CD14-positive monocyte (primary cell): ENCODE results near the gene CYP26C1. TPM values are rescaled to one million over a fixed set of nuclear protein-coding genes. Genes with fewer than 3 reads are reported as not detected.
A peak's percentile ranks its signal among the peaks of the same experiment; 100 is the strongest.

Source experiments
- DNase-seq, 3 donors: peaks; one replicate each; pipeline ENCODE4 v3.0.0-alpha.2; 2011 to 2022
- H2AFZ ChIP-seq: 2 replicates; pipeline ENCODE4 v1.6.0; 2012; ENCODE audit warnings: mild to moderate bottlenecking, low read depth, low read length, inconsistent platforms; ENCODE audit not compliant: insufficient read depth, poor library complexity, severe bottlenecking
- H3K27ac ChIP-seq, 2 donors: 1 replicate in 1 of 2; 2 replicates in 1 of 2; pipeline ENCODE4 v1.5.1; 2012 to 2013; ENCODE audit warnings: low read length in 2 of 2, control low read depth in 1 of 2, inconsistent platforms in 1 of 2, low read depth in 1 of 2, mild to moderate bottlenecking in 1 of 2
- H3K27me3 ChIP-seq, 2 donors: one replicate each; pipeline versions ENCODE4 v1.6.0 to v1.6.1; 2011 to 2013; ENCODE audit warnings: low read length in 2 of 2; ENCODE audit not compliant: control insufficient read depth in 2 of 2, insufficient read depth in 2 of 2
- H3K36me3 ChIP-seq, 2 donors: replicated peaks in 1 of 2; 1 replicate in 1 of 2; 2 replicates in 1 of 2; pipeline versions ENCODE4 v1.5.1 to v1.6.1; 2012 to 2013; ENCODE audit warnings: low read length in 2 of 2, control low read depth in 1 of 2, inconsistent platforms in 1 of 2, mild to moderate bottlenecking in 1 of 2; ENCODE audit not compliant: insufficient read depth in 2 of 2, control insufficient read depth in 1 of 2
- H3K4me1 ChIP-seq, 2 donors: 1 replicate in 1 of 2; 2 replicates in 1 of 2; pipeline versions ENCODE4 v1.5.1 to v1.6.1; 2012 to 2013; ENCODE audit warnings: low read length in 2 of 2, control low read depth in 1 of 2, inconsistent platforms in 1 of 2, mild to moderate bottlenecking in 1 of 2, moderate library complexity in 1 of 2; ENCODE audit not compliant: insufficient read depth in 2 of 2, control insufficient read depth in 1 of 2
- H3K4me2 ChIP-seq: replicated peaks from 2 replicates; pipeline ENCODE3; 2012; ENCODE audit warnings: low read length, moderate library complexity, mild to moderate bottlenecking; ENCODE audit not compliant: poor library complexity, severe bottlenecking; ENCODE audit errors: extremely low read depth
- H3K4me3 ChIP-seq, 3 experiments: fragments of 200-600 bp in 1 of 3; sonication (generic) in 1 of 3; replicated peaks in 1 of 3; 1 replicate in 2 of 3; 2 replicates in 1 of 3; pipeline ENCODE4 v1.5.1; 2011 to 2013; ENCODE audit warnings: low read length in 3 of 3, mild to moderate bottlenecking in 3 of 3, control low read depth in 2 of 3, low read depth in 2 of 3, inconsistent platforms in 1 of 3, moderate library complexity in 1 of 3
- H3K79me2 ChIP-seq: 2 replicates; pipeline ENCODE4 v1.6.0; 2012; ENCODE audit warnings: mild to moderate bottlenecking, control low read depth, inconsistent platforms, low read length, moderate library complexity; ENCODE audit not compliant: insufficient read depth
- H3K9ac ChIP-seq: 2 replicates; pipeline ENCODE4 v1.6.0; 2017; ENCODE audit warnings: low read length, mild to moderate bottlenecking; ENCODE audit not compliant: insufficient read depth, poor library complexity, severe bottlenecking
- H3K9me3 ChIP-seq, 2 donors: replicated peaks in 1 of 2; 1 replicate in 1 of 2; 2 replicates in 1 of 2; pipeline versions ENCODE4 v1.5.1 to v1.6.1; 2012 to 2013; ENCODE audit warnings: low read length in 2 of 2, control low read depth in 1 of 2; ENCODE audit not compliant: control insufficient read depth in 1 of 2, insufficient read depth in 1 of 2
- H4K20me1 ChIP-seq: 2 replicates; pipeline ENCODE4 v1.6.0; 2012; ENCODE audit warnings: mild to moderate bottlenecking, low read length, control low read depth, moderate library complexity; ENCODE audit not compliant: insufficient read depth
- H3K27ac Mint-ChIP-seq, 7 donors: one replicate each; pipeline ENCODE4 v1.8.0; 2020; ENCODE audit warnings: mild to moderate bottlenecking in 7 of 7, mixed read lengths in 7 of 7, moderate library complexity in 6 of 7, inconsistent platforms in 2 of 7
- H3K27me3 Mint-ChIP-seq, 3 donors: one replicate each; pipeline ENCODE4 v1.8.0; 2021 to 2022; ENCODE audit warnings: low read depth in 3 of 3, mild to moderate bottlenecking in 3 of 3, mixed read lengths in 3 of 3, moderate library complexity in 3 of 3, inconsistent platforms in 1 of 3
- H3K36me3 Mint-ChIP-seq, 2 donors: one replicate each; pipeline ENCODE4 v1.8.0; 2020; ENCODE audit warnings: mixed read lengths in 2 of 2, inconsistent platforms in 1 of 2, mild to moderate bottlenecking in 1 of 2
- H3K4me1 Mint-ChIP-seq: one replicate; pipeline ENCODE4 v1.8.0; 2020; ENCODE audit warnings: mild to moderate bottlenecking, mixed read lengths
- H3K4me3 Mint-ChIP-seq, 2 donors: one replicate each; pipeline ENCODE4 v1.8.0; 2020; ENCODE audit warnings: mild to moderate bottlenecking in 2 of 2, mixed read lengths in 2 of 2, moderate library complexity in 1 of 2
- H3K9me3 Mint-ChIP-seq, 7 donors: one replicate each; pipeline ENCODE4 v1.8.0; 2020 to 2022; ENCODE audit warnings: mixed read lengths in 7 of 7, mild to moderate bottlenecking in 6 of 7, moderate library complexity in 6 of 7, inconsistent platforms in 2 of 7
- CTCF ChIP-seq: fragments of 200-600 bp; IDR thresholded peaks from one replicate; pipeline ENCODE4 v1.8.0; 2022; ENCODE audit warnings: antibody characterized with exemption, mild to moderate bottlenecking
- WGBS: methylation state at CpG from one replicate; pipeline ENCODE4 v1.1.5; 2013; ENCODE audit warnings: missing lambda C conversion rate; ENCODE audit not compliant: insufficient coverage; 5-methylcytosine and 5-hydroxymethylcytosine counted together
- intact Hi-C, 2 donors: fragments of 100-400 bp; cut with micrococcal nuclease; formaldehyde crosslinking; loops; one replicate each; pipeline versions ENCODE4 v1.15.0 to v1.15.1; 2023
- polyA plus RNA-seq, 3 donors: library from polyadenylated mRNA; depleted of rRNA in 1 of 3; unstranded in 2 of 3; stranded (reverse) in 1 of 3; fragments of 300-500 nt in 2 of 3; fragments of >200 nt in 1 of 3; fragmentation: Illumina TruSeq in 2 of 3; gene quantifications; 1 replicate in 2 of 3; 2 replicates in 1 of 3; pipeline ENCODE4 v1.2.3, GENCODE V29; 2012 to 2021

CYP26C1 gene
- polyA plus RNA-seq, 3 donors = not detected

DNA sequence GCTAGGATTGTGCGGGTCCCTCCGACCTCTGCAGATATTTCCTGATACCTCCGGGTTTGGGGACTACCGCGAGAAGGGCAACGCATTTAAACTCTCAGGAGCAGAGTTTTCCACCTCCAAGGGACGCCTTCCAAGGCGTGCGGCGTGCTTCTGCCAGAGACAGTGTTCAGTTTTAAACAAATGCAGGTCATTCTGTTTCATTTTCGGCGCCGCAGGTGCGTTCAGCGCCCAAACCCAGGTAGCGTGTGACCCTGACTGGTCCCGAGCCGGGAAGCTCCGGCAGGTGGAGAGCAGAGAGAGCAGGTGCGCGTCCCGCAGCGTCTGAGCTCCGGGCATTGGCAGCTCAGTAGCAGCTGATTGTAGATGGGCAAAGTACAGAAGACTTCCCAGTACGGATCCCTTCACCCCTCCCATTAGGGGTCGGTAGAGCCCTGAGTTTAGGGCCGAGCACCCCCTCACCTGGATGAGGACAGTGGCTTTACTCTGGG, 11.7 kb downstream of the CYP26C1 start:
- peaks cover 0 to 12% (median 4%) of the 10 kb centered on the region in 7 donors for H3K9me3 Mint-ChIP-seq

More for the DNA sequence above, 11.7 kb downstream of the CYP26C1 start:
- H3K4me2 ChIP-seq = peak overlapping the region; percentile 31
- no peak overlapping the region for H3K9ac ChIP-seq
- H3K4me1 Mint-ChIP-seq = peaks cover 31% of the 10 kb centered on the region
- under 1% methylated on average over 18 of the region's 27 CpGs for WGBS
- H3K9me3 ChIP-seq = peaks cover 5 to 60% of the 10 kb centered on the region in 2 donors
- peaks cover 79 to 97% of the 10 kb centered on the region in 2 donors for H3K27me3 ChIP-seq
- H3K36me3 Mint-ChIP-seq = peaks cover 5 to 14% of the 10 kb centered on the region in 2 donors
- peak overlapping the region in 1 of 3 experiments; percentile 39 for H3K4me3 ChIP-seq
- H3K27ac ChIP-seq = no peak overlapping the region
- no peaks in the 10 kb centered on the region for H4K20me1 ChIP-seq
- H2AFZ ChIP-seq = no peak overlapping the region
- H3K36me3 ChIP-seq = no peaks in the 10 kb centered on the region
- intact Hi-C loops = no loop called here
- no peak for DNase-seq
- peak overlapping the region; percentile 6 to 87 for H3K4me3 Mint-ChIP-seq
- no peak overlapping the region for H3K27ac Mint-ChIP-seq
- no peak for TF ChIP-seq CTCF
- H3K79me2 ChIP-seq = no peaks in the 10 kb centered on the region
- peaks cover 23 to 35% of the 10 kb centered on the region in 2 donors for H3K4me1 ChIP-seq
- peaks cover 88 to 99% (median 98%) of the 10 kb centered on the region in 3 donors for H3K27me3 Mint-ChIP-seq
